ENCODE results near the gene ARRB1.

DNA sequence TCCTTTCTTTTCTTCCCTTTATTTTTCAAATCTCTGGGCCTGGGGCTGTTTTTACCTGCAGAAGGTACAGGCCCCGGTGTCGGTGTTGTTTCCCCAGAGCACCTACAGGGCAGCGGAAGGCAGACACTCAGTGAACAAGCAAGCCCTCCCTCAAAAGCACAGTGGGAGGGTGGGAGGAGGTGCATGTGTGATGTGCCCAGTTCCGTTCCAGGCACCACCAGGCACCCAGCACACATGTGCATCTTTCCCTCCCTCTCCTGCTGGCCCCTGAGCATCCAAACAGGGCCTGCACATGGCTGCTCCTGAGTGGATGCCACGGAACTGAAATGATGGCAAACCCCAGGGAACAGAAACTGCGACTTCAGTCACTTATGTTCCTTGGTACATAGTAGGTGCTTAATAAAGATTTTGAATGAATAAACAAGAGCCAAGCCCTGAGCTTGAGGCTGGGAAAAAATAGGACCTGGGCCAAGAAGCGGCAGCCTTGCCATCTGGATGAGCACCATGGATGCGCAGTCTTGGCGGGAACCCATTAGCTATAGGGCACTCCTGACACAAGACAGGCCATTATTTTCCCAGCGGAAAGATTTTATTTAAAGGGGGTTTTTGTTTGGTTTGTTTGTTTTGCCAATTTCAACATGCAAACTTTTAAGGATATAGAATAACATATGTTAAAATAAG lies 47.8 kb downstream of the ARRB1 start:
- TF ChIP-seq JUND (IDR thresholded peaks at IDR 0.05), result no peak
- TF ChIP-seq, protein P1, sequence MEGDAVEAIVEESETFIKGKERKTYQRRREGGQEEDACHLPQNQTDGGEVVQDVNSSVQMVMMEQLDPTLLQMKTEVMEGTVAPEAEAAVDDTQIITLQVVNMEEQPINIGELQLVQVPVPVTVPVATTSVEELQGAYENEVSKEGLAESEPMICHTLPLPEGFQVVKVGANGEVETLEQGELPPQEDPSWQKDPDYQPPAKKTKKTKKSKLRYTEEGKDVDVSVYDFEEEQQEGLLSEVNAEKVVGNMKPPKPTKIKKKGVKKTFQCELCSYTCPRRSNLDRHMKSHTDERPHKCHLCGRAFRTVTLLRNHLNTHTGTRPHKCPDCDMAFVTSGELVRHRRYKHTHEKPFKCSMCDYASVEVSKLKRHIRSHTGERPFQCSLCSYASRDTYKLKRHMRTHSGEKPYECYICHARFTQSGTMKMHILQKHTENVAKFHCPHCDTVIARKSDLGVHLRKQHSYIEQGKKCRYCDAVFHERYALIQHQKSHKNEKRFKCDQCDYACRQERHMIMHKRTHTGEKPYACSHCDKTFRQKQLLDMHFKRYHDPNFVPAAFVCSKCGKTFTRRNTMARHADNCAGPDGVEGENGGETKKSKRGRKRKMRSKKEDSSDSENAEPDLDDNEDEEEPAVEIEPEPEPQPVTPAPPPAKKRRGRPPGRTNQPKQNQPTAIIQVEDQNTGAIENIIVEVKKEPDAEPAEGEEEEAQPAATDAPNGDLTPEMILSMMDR (IDR thresholded peaks at IDR 0.05), result no peak
- TF ChIP-seq, protein P2, sequence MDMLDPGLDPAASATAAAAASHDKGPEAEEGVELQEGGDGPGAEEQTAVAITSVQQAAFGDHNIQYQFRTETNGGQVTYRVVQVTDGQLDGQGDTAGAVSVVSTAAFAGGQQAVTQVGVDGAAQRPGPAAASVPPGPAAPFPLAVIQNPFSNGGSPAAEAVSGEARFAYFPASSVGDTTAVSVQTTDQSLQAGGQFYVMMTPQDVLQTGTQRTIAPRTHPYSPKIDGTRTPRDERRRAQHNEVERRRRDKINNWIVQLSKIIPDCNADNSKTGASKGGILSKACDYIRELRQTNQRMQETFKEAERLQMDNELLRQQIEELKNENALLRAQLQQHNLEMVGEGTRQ (IDR thresholded peaks at IDR 0.05; ENCODE audit: borderline replicate concordance, low read depth, low read length), result no peak

Data from SK-N-SH (cell line).